CD4-positive, CD25-positive, alpha-beta regulatory T cell (primary cell): ENCODE measurements around the gene GPRC5A. TPM values are rescaled to one million over a fixed set of nuclear protein-coding genes. Genes with fewer than 3 reads are reported as not detected.
A peak's percentile ranks its signal among the peaks of the same experiment; 100 is the strongest.
"Not testable (repeated sequence)": the region's sequence is repeated elsewhere in the genome, so short reads cannot be mapped to it uniquely, and the experiment has no call there.

ENCODE experiments used
- ATAC-seq, 2 donors: fragments of 150-1000 bp; cut with Tn5 transposase; one replicate each; pipeline ENCODE4 v1.10.0; 2021; ENCODE audit warnings: low read depth in 2 of 2, moderate number of reproducible peaks in 2 of 2, moderate library complexity in 1 of 2
- DNase-seq, 3 donors: peaks; one replicate each; pipeline versions ENCODE4 v3.0.0 to v3.0.0-alpha.2; 2012 to 2022; ENCODE audit warnings: mixed read lengths in 1 of 3
- H3K27ac ChIP-seq: one replicate; pipeline ENCODE4 v1.7.0; 2013; ENCODE audit warnings: mild to moderate bottlenecking, low read length; ENCODE audit not compliant: insufficient read depth, poor library complexity, severe bottlenecking
- H3K27me3 ChIP-seq: one replicate; pipeline ENCODE4 v1.7.0; 2013; ENCODE audit warnings: low read length; ENCODE audit not compliant: control insufficient read depth, insufficient read depth
- H3K36me3 ChIP-seq: one replicate; pipeline ENCODE4 v1.7.0; 2013; ENCODE audit warnings: mild to moderate bottlenecking, low read length, moderate library complexity; ENCODE audit not compliant: control insufficient read depth, insufficient read depth
- H3K4me1 ChIP-seq: 2 replicates; pipeline ENCODE4 v1.7.0; 2013; ENCODE audit warnings: mild to moderate bottlenecking, low read length; ENCODE audit not compliant: insufficient read depth, control insufficient read depth, poor library complexity, severe bottlenecking
- H3K4me3 ChIP-seq: one replicate; pipeline ENCODE4 v1.7.0; 2013; ENCODE audit warnings: low read depth, mild to moderate bottlenecking, low read length, moderate library complexity
- H3K9me3 ChIP-seq, 2 experiments: 1 replicate in 1 of 2; 2 replicates in 1 of 2; pipeline ENCODE4 v1.7.0; 2013; ENCODE audit warnings: low read length in 2 of 2, mild to moderate bottlenecking in 1 of 2, moderate library complexity in 1 of 2; ENCODE audit not compliant: control insufficient read depth in 2 of 2
- H3K27ac Mint-ChIP-seq, 3 donors: one replicate each; pipeline ENCODE4 v1.8.0; 2020 to 2022; ENCODE audit warnings: mild to moderate bottlenecking in 3 of 3, mixed read lengths in 3 of 3, moderate library complexity in 2 of 3
- H3K27me3 Mint-ChIP-seq: one replicate; pipeline ENCODE4 v1.8.0; 2022; ENCODE audit warnings: mild to moderate bottlenecking, mixed read lengths
- H3K36me3 Mint-ChIP-seq: one replicate; pipeline ENCODE4 v1.8.0; 2020; ENCODE audit warnings: mixed read lengths
- H3K4me1 Mint-ChIP-seq, 4 donors: one replicate each; pipeline ENCODE4 v1.8.0; 2020 to 2022; ENCODE audit warnings: mixed read lengths in 4 of 4, mild to moderate bottlenecking in 1 of 4
- H3K4me3 Mint-ChIP-seq, 4 donors: one replicate each; pipeline ENCODE4 v1.8.0; 2020 to 2022; ENCODE audit warnings: mild to moderate bottlenecking in 4 of 4, mixed read lengths in 4 of 4, moderate library complexity in 3 of 4
- H3K9me3 Mint-ChIP-seq, 7 donors: one replicate each; pipeline ENCODE4 v1.8.0; 2020 to 2022; ENCODE audit warnings: mixed read lengths in 7 of 7, mild to moderate bottlenecking in 3 of 7, moderate library complexity in 2 of 7
- polyA plus RNA-seq, 4 donors: library from polyadenylated mRNA; unstranded; fragments of 300-500 nt; fragmentation: Illumina TruSeq; gene quantifications; one replicate each; pipeline ENCODE4 v1.2.3, GENCODE V29; 2021
- total RNA-seq: library from RNA; stranded (reverse); gene quantifications from one replicate; pipeline ENCODE4 v1.2.3, GENCODE V29; 2022

Gene GPRC5A
- total and polyA plus RNA-seq, 5 donors from 2014 or later: 0.20 TPM; not detected in 4

DNA sequence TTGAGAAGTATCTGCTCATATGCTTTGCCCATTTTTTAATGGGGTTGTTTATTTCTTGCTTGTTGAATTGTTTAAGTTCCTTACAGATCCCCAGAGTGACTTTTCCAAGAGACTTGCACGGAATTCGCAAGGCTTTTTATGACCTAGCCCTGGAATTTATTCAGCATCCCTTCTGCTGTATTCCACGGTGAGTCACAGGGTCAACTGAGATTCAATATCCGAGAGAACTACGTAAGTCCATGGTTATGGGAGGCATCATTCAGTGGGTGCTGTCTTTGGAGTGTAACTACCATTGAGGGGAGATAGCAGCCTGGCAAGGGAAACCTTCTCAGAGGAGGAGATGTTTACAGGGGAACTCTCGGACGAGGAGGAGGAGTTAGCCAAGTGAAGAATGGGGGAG is 20.9 kb upstream of the GPRC5A start:
- Mint-ChIP-seq H3K4me3 (no peak overlapping the region), H3K9me3 (no peaks in the 10 kb centered on the region), H3K36me3 (peaks cover 6% of the 10 kb centered on the region), H3K4me1 (peaks cover 0 to 7% (median 3%) of the 10 kb centered on the region in 4 donors), H3K27me3 (no peaks in the 10 kb centered on the region), H3K27ac (no peak overlapping the region)
- no peaks in the 10 kb centered on the region for H3K27me3 ChIP-seq
- no peaks in the 10 kb centered on the region for H3K36me3 ChIP-seq
- ATAC-seq (no peak), DNase-seq (no peak)
- no peak overlapping the region for H3K27ac ChIP-seq
- no peak overlapping the region for H3K4me3 ChIP-seq
- H3K4me1 ChIP-seq: no peaks in the 10 kb centered on the region
- no peaks in the 10 kb centered on the region for H3K9me3 ChIP-seq

DNA sequence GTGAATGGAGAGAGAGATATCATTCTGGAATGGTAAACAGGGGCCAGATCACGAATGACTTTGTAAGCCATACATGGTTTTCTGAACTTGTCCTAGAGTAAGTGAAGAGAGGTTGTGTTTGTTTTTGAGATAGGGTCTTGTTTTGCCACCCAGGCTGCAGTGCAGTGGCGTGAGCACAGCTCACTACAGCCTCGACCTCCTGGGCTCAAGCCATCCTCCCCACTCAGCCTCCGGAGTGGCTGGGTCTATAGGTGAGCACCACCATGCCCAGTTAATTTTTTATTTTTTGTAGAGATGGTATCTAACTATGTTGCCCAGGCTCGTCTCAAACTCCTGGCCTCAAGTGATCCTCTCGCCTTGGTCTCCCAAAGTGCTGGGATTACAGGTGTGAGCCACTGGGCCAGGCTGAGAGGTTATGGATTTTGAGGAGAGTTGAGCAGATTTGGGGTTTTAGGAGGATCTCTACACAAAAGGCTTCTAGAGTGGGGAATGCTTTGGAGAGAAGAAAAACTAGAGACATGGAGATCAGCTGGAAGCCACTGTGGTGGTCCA is 19.7 kb upstream of the GPRC5A start:
- no peaks in the 10 kb centered on the region for H3K9me3 ChIP-seq
- H3K4me1 Mint-ChIP-seq: peaks cover 0 to 7% (median 6%) of the 10 kb centered on the region in 4 donors
- H3K36me3 ChIP-seq: no peaks in the 10 kb centered on the region
- no peak overlapping the region for H3K4me3 Mint-ChIP-seq
- ATAC-seq (no peak), DNase-seq (no peak)
- H3K4me1 ChIP-seq: no peaks in the 10 kb centered on the region
- no peak overlapping the region for H3K27ac ChIP-seq
- no peak overlapping the region for H3K4me3 ChIP-seq
- H3K27me3 ChIP-seq: no peaks in the 10 kb centered on the region
- no peaks in the 10 kb centered on the region for H3K27me3 Mint-ChIP-seq
- peaks cover 6% of the 10 kb centered on the region for H3K36me3 Mint-ChIP-seq
- H3K27ac Mint-ChIP-seq: peak overlapping the region in 1 of 3 donors; percentile 24
- H3K9me3 Mint-ChIP-seq: no peaks in the 10 kb centered on the region

DNA sequence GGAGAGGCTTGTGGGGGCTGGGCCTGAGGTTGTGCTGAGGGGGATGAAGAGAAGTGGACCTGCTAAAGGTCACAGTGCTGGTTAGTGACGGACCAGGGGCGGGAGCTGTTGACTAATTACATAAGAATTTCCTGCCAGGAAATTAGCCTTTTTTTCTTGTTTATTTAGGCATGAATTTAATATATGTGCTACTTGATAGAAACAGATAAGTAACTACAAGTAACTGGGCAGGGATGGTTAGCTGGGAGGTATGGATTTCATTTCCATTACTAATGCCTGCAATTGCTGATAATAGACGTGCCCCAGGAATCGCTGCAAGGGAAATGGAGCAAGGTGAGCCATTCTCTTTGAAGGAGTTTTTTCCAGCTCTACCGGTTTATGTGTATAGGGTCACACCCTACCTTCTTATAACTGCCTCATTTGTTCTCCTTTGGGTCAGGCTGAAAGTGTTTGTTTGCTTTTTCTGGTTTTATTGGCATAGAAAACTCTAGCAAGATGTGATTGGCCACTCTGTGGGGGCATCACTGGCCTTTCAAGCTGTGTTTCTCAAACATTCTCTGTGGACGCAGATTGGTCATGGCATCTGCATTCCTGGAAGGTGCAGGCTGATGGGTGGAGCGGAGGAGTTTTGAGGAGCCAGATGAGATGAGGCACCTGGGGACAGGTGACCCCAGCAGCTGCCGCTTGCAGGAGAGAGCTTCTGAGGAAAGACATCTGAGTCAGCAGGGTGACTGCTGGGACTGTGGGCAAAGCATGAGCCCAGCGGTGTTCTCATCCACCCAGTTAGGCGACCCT is 19.0 kb upstream of the GPRC5A start:
- Histone ChIP-seq H3K27me3 (no peaks in the 10 kb centered on the region), H3K27ac (no peak overlapping the region), H3K36me3 (no peaks in the 10 kb centered on the region), H3K4me1 (no peaks in the 10 kb centered on the region), H3K9me3 (no peaks in the 10 kb centered on the region), H3K4me3 (no peak overlapping the region)
- Mint-ChIP-seq H3K9me3 (no peaks in the 10 kb centered on the region), H3K4me1 (peaks cover 0 to 7% (median 6%) of the 10 kb centered on the region in 4 donors), H3K4me3 (no peak overlapping the region), H3K27me3 (no peaks in the 10 kb centered on the region), H3K36me3 (peaks cover 6% of the 10 kb centered on the region), H3K27ac (peak overlapping the region in 1 of 3 donors; percentile 24)
- ATAC-seq: no peak
- no peak for DNase-seq

DNA sequence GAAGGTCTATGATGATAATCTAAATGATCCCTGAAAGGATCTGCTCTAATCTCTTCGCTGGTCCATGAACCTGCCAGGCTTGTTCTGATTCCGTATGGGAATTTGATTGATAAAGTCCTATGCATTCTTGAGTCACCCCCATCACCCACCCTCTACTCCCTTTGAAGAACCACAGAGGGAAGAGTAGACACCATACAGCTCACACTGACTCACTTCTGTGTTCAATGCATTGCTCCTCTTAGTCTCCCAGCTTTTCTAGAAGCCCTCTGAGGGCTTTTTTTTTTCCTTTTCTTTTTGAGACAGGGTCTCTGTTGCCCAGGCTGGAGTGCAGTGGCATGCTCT is 18.5 kb upstream of the GPRC5A start:
- peaks cover 0 to 7% (median 6%) of the 10 kb centered on the region in 4 donors for H3K4me1 Mint-ChIP-seq
- peaks cover 6% of the 10 kb centered on the region for H3K36me3 Mint-ChIP-seq
- Histone ChIP-seq H3K9me3 (no peaks in the 10 kb centered on the region), H3K27ac (no peak overlapping the region), H3K27me3 (no peaks in the 10 kb centered on the region), H3K4me1 (no peaks in the 10 kb centered on the region), H3K36me3 (no peaks in the 10 kb centered on the region), H3K4me3 (no peak overlapping the region)
- no peak for ATAC-seq
- no peak for DNase-seq
- H3K27ac Mint-ChIP-seq: peak overlapping the region in 1 of 3 donors; percentile 24
- no peaks in the 10 kb centered on the region for H3K27me3 Mint-ChIP-seq
- no peak overlapping the region for H3K4me3 Mint-ChIP-seq
- H3K9me3 Mint-ChIP-seq: no peaks in the 10 kb centered on the region

DNA sequence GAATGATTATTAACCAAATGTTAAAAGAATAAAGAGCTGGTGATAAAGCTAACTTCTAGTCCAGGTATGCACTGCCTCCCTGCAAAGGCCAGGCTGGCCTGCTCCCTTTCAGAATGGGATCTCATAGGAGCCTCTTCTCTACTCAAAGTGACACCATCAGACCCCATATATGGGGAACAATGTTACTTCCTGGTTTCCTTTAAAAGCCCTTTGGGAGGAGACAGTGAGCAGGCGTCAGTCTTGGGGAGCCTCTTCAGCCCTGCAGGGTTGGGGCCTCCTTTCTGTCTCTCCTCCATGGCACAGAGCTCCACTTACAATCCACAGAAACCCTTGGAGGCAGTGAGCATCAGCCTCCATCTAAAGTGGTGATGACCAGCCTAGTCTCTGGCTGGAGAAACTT is 17.3 kb upstream of the GPRC5A start:
- H3K36me3 ChIP-seq: no peaks in the 10 kb centered on the region
- H3K4me1 ChIP-seq: no peaks in the 10 kb centered on the region
- no peaks in the 10 kb centered on the region for H3K9me3 Mint-ChIP-seq
- no peak overlapping the region for H3K4me3 Mint-ChIP-seq
- H3K27me3 Mint-ChIP-seq: no peaks in the 10 kb centered on the region
- H3K9me3 ChIP-seq: no peaks in the 10 kb centered on the region
- H3K27ac ChIP-seq: no peak overlapping the region
- H3K36me3 Mint-ChIP-seq: peaks cover 3% of the 10 kb centered on the region
- peaks cover 0 to 7% (median 1%) of the 10 kb centered on the region in 4 donors for H3K4me1 Mint-ChIP-seq
- H3K27ac Mint-ChIP-seq: no peak overlapping the region
- H3K4me3 ChIP-seq: no peak overlapping the region
- DNase-seq (no peak), ATAC-seq (no peak)
- no peaks in the 10 kb centered on the region for H3K27me3 ChIP-seq

DNA sequence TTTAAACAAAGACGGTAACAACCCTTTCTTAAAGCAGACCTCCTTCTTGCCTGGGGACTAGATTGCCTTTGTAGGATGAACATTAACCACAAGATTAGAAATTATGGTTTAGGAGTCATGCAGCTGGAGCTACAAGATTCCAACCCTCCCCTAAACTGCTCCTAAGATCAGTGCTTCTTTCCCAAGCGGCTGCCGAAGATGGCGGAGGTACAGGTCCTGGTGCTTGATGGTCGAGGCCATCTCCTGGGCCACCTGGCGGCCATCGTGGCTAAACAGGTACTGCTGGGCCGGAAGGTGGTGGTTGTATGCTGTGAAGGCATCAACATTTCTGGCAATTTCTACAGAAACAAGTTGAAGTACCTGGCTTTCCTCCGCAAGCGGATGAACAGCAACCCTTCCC is 16.1 kb upstream of the GPRC5A start:
- not testable (repeated sequence) for H3K4me3 Mint-ChIP-seq, H3K27ac Mint-ChIP-seq, H3K4me1 ChIP-seq, H3K36me3 Mint-ChIP-seq, H3K27me3 ChIP-seq, ATAC-seq, H3K9me3 Mint-ChIP-seq, H3K4me3 ChIP-seq, H3K36me3 ChIP-seq, H3K27ac ChIP-seq, H3K27me3 Mint-ChIP-seq, DNase-seq, H3K9me3 ChIP-seq, H3K4me1 Mint-ChIP-seq

DNA sequence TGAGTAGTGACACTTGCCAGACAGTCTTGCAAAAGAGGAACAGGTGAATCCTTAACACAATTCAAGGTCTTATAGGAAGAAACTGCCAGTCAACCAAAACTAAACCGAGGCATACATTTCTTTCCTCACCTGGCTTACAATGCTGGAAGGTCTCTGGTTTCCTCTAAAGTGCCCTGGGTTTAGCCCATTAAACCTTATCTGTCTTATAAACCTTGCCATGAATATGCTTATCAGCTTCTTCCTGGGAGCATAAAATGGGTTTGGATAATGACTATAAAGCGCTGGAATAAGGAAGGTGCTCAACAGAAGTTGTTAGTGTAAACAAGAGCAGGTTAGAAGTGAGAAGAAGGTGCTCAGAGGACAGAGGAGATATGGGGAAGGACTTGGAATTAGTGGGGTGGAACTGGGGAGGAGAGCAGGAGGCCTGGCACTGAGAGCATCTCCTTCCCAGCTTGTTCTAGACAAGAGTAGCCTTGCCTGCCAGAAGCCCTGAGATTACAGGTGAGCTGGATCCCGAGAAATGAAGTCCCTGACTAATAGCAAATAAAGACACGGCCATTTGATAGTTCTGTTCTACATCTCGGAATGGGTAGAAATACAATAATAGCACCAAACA is 14.1 kb upstream of the GPRC5A start:
- no peaks in the 10 kb centered on the region for H3K9me3 ChIP-seq
- Mint-ChIP-seq H3K4me3 (no peak overlapping the region), H3K27me3 (no peaks in the 10 kb centered on the region), H3K9me3 (no peaks in the 10 kb centered on the region), H3K36me3 (no peaks in the 10 kb centered on the region), H3K4me1 (peaks cover 0 to 10% (median 4%) of the 10 kb centered on the region in 4 donors), H3K27ac (peak overlapping the region in 1 of 3 donors; percentile 63)
- DNase-seq: no peak
- no peak for ATAC-seq
- H3K4me1 ChIP-seq: no peaks in the 10 kb centered on the region
- H3K4me3 ChIP-seq: no peak overlapping the region
- no peak overlapping the region for H3K27ac ChIP-seq
- no peaks in the 10 kb centered on the region for H3K27me3 ChIP-seq
- H3K36me3 ChIP-seq: no peaks in the 10 kb centered on the region
